ENCODE measurements around the gene LMBRD1. TPM values are rescaled to one million over a fixed set of nuclear protein-coding genes. Genes with fewer than 3 reads are reported as not detected.
A peak's percentile ranks its signal among the peaks of the same experiment; 100 is the strongest.
"Not testable (repeated sequence)": the region's sequence is repeated elsewhere in the genome, so short reads cannot be mapped to it uniquely, and the experiment has no call there.

LMBRD1 gene
- total and polyA plus RNA-seq, 7 donors, result 21.6 to 73.8 (median 37.6) TPM

DNA sequence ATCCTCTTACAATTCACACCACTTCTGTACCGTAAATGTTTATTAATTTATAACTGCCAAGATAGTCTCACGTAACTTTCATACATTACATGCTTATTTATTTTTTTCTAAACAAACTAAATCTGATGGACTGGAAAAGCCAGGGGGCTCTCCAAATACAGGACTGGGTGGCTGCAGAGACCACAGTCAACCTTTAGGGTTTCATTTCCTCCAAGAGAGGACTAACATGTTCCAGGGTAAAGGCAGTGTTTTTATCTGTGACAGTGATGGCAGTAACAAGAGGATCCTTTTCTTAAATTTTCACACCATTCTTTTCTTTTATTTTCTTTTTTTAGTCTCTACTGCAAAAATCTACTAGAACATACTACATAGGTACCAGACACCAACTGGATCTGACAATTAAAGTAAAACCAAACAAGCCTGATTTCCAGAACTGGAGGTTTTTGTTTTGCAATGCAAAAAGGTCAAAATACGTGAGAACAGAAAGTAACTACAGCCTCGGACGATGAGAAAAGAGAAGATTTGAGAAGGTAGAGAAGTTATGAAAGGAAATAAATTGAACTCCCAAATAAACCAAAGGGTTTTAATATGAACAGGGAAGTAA lies 1.2 kb downstream of the LMBRD1 start:
- no peak for TF ChIP-seq POLR2A (IDR thresholded peaks at IDR 0.05)
- TF ChIP-seq EP300 (IDR thresholded peaks at IDR 0.05), result no peak
- no peak for TF ChIP-seq POLR2AphosphoS5 (IDR thresholded peaks at IDR 0.05)
- TF ChIP-seq, protein P1, sequence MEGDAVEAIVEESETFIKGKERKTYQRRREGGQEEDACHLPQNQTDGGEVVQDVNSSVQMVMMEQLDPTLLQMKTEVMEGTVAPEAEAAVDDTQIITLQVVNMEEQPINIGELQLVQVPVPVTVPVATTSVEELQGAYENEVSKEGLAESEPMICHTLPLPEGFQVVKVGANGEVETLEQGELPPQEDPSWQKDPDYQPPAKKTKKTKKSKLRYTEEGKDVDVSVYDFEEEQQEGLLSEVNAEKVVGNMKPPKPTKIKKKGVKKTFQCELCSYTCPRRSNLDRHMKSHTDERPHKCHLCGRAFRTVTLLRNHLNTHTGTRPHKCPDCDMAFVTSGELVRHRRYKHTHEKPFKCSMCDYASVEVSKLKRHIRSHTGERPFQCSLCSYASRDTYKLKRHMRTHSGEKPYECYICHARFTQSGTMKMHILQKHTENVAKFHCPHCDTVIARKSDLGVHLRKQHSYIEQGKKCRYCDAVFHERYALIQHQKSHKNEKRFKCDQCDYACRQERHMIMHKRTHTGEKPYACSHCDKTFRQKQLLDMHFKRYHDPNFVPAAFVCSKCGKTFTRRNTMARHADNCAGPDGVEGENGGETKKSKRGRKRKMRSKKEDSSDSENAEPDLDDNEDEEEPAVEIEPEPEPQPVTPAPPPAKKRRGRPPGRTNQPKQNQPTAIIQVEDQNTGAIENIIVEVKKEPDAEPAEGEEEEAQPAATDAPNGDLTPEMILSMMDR (IDR thresholded peaks at IDR 0.05), result peak in 1 of 4 experiments; percentile 20
- peaks cover 0 to 45% (median 28%) of the 10 kb centered on the region in 4 donors for H3K4me1 ChIP-seq
- no peaks in the 10 kb centered on the region for H3K9me3 ChIP-seq
- WGBS, 2 donors, result 24 to 29% methylated on average over 5 of the region's 5 CpGs
- no peaks in the 10 kb centered on the region for H3K27me3 ChIP-seq
- no peaks in the 10 kb centered on the region for H3K36me3 ChIP-seq
- peak overlapping the region; percentile 92 to 97 (median 94) for H3K27ac ChIP-seq
- peak overlapping the region; percentile 65 to 84 (median 73) for H3K4me3 ChIP-seq
- no peak for DNase-seq
- intact Hi-C loops (cut with DNase I), result no loop called here

DNA sequence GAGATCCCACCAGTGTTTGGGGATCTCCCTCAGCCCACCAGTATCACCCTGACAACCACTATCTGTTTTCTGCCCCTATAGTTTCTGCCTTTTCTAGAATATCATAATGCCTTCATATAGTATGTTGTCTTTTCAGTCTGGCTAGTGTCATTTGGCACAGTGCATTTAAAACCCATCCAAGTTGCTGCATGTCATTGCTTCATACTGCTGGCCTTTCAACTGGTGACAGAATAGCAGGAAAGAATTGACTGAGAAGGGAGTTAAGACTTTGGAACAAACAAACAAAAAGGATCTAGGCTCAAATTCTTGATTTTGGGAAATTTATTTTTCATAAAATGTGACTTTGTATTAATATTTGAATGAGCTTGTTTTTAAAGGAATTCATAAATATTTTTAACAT lies 4.5 kb downstream of the LMBRD1 start:
- no peak for DNase-seq
- Histone ChIP-seq H3K9me3 (no peaks in the 10 kb centered on the region), H3K4me1 (peaks cover 0 to 40% (median 28%) of the 10 kb centered on the region in 4 donors), H3K4me3 (no peak overlapping the region), H3K36me3 (peaks cover 0 to 8% (median 2%) of the 10 kb centered on the region in 4 donors), H3K27me3 (no peaks in the 10 kb centered on the region), H3K27ac (peak overlapping the region; percentile 47 to 75 (median 74))
- no peak for TF ChIP-seq EP300 (IDR thresholded peaks at IDR 0.05)
- TF ChIP-seq POLR2AphosphoS5 (IDR thresholded peaks at IDR 0.05), result no peak
- TF ChIP-seq, protein P1 (IDR thresholded peaks at IDR 0.05), result no peak
- TF ChIP-seq POLR2A (IDR thresholded peaks at IDR 0.05), result no peak
- intact Hi-C loops (cut with DNase I), result no loop called here

DNA sequence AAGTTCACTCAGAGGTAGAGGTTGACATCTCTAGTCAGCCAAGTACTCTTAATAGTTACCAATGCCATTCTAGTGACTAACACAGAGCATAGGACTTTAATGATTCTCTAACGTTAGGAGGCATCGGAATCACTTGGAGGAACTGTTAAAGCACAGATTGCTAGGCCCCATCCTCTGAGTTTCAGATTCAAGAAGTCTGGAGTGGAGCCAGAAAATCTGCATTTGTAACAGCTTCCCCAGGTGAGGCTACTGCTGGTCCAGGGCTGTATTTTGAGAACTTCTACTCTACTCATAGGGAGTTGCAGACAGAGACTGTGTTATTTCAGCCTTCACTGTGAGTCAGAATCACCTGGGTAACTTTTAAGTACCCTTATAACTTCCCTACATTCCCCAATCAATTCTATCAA lies 5.7 kb downstream of the LMBRD1 start:
- DNase-seq, result no peak
- WGBS, 2 donors, result 19 to 66% methylated on average over 2 of the region's 2 CpGs
- Histone ChIP-seq H3K4me3 (no peak overlapping the region), H3K9me3 (no peaks in the 10 kb centered on the region), H3K27me3 (no peaks in the 10 kb centered on the region), H3K36me3 (peaks cover 0 to 8% (median 2%) of the 10 kb centered on the region in 4 donors), H3K27ac (peak overlapping the region; percentile 47 to 75 (median 74)), H3K4me1 (peaks cover 0 to 38% (median 27%) of the 10 kb centered on the region in 4 donors)
- intact Hi-C loops (cut with DNase I), result no loop called here
- TF ChIP-seq POLR2AphosphoS5 (IDR thresholded peaks at IDR 0.05), result no peak
- TF ChIP-seq, protein P1 (IDR thresholded peaks at IDR 0.05), result no peak

- Histone ChIP-seq H3K9me3 (no peaks in the 10 kb centered on the region), H3K4me1 (peaks cover 0 to 38% (median 27%) of the 10 kb centered on the region in 4 donors), H3K27me3 (no peaks in the 10 kb centered on the region), H3K27ac (peak overlapping the region; percentile 47 to 75 (median 74)), H3K4me3 (no peak overlapping the region), H3K36me3 (peaks cover 0 to 8% (median 2%) of the 10 kb centered on the region in 4 donors)
- no peak for DNase-seq
- intact Hi-C loops (cut with DNase I), result no loop called here
- TF ChIP-seq POLR2A (IDR thresholded peaks at IDR 0.05), result no peak
- no peak for TF ChIP-seq EP300 (IDR thresholded peaks at IDR 0.05)
- TF ChIP-seq, protein P1 (IDR thresholded peaks at IDR 0.05), result no peak
- no peak for TF ChIP-seq POLR2AphosphoS5 (IDR thresholded peaks at IDR 0.05)
- 48 to 59% methylated on average over 2 of the region's 2 CpGs for WGBS, 2 donors
Observed at GRCh38 chr6:69790629-69791028, 6.2 kb downstream of the LMBRD1 start.

DNA sequence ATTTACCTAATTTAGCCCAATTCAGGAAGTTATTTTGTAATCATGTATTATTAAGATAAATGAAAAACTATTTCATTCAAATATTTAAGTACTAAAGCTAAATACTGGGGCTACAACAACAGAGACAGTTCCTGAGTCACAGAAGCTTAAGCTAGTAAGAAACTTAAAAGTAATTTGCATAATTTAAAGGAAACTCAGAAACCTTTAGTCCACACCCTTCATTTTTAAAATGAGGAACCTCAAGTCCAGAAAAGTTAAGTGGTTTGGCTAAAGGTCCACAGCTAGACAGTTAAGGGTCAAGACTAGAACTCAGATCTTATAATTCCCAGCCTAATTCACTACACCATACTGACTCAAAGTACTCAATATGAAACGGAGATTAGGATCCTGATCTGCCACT lies 7.2 kb downstream of the LMBRD1 start:
- 83 to 84% methylated on average over 1 of the region's 1 CpG for WGBS, 2 donors
- Histone ChIP-seq H3K36me3 (peaks cover 0 to 8% (median 2%) of the 10 kb centered on the region in 4 donors), H3K4me3 (no peak overlapping the region), H3K4me1 (peaks cover 0 to 32% (median 26%) of the 10 kb centered on the region in 4 donors), H3K9me3 (no peaks in the 10 kb centered on the region), H3K27me3 (no peaks in the 10 kb centered on the region), H3K27ac (no peak overlapping the region)
- TF ChIP-seq POLR2A (IDR thresholded peaks at IDR 0.05) (no peak), POLR2AphosphoS5 (IDR thresholded peaks at IDR 0.05) (no peak), EP300 (IDR thresholded peaks at IDR 0.05) (no peak)
- TF ChIP-seq, protein P1 (IDR thresholded peaks at IDR 0.05), result no peak
- no peak for DNase-seq
- intact Hi-C loops (cut with DNase I), result no loop called here

GRCh38 chr6:69787436-69787835 lies 9.4 kb downstream of the LMBRD1 start:
- H3K27me3 ChIP-seq; H3K9me3 ChIP-seq; H3K4me3 ChIP-seq; H3K27ac ChIP-seq; DNase-seq; H3K36me3 ChIP-seq; intact Hi-C loops (cut with DNase I): not testable (repeated sequence)
- H3K4me1 ChIP-seq, result peaks cover 0 to 42% (median 39%) of the 10 kb centered on the region in 4 donors
- 85 to 89% methylated on average over 5 of the region's 5 CpGs for WGBS, 2 donors
